CD14-positive monocyte (primary cell): ENCODE measurements around the gene SLC24A3. TPM values are rescaled to one million over a fixed set of nuclear protein-coding genes. Genes with fewer than 3 reads are reported as not detected.

ENCODE experiments used
- DNase-seq, 3 donors: peaks; one replicate each; pipeline ENCODE4 v3.0.0-alpha.2; 2011 to 2022
- H2AFZ ChIP-seq: 2 replicates; pipeline ENCODE4 v1.6.0; 2012; ENCODE audit warnings: mild to moderate bottlenecking, low read depth, low read length, inconsistent platforms; ENCODE audit not compliant: insufficient read depth, poor library complexity, severe bottlenecking
- H3K27ac ChIP-seq, 2 donors: 1 replicate in 1 of 2; 2 replicates in 1 of 2; pipeline ENCODE4 v1.5.1; 2012 to 2013; ENCODE audit warnings: low read length in 2 of 2, control low read depth in 1 of 2, inconsistent platforms in 1 of 2, low read depth in 1 of 2, mild to moderate bottlenecking in 1 of 2
- H3K27me3 ChIP-seq, 2 donors: one replicate each; pipeline versions ENCODE4 v1.6.0 to v1.6.1; 2011 to 2013; ENCODE audit warnings: low read length in 2 of 2; ENCODE audit not compliant: control insufficient read depth in 2 of 2, insufficient read depth in 2 of 2
- H3K36me3 ChIP-seq, 2 donors: replicated peaks in 1 of 2; 1 replicate in 1 of 2; 2 replicates in 1 of 2; pipeline versions ENCODE4 v1.5.1 to v1.6.1; 2012 to 2013; ENCODE audit warnings: low read length in 2 of 2, control low read depth in 1 of 2, inconsistent platforms in 1 of 2, mild to moderate bottlenecking in 1 of 2; ENCODE audit not compliant: insufficient read depth in 2 of 2, control insufficient read depth in 1 of 2
- H3K4me1 ChIP-seq, 2 donors: 1 replicate in 1 of 2; 2 replicates in 1 of 2; pipeline versions ENCODE4 v1.5.1 to v1.6.1; 2012 to 2013; ENCODE audit warnings: low read length in 2 of 2, control low read depth in 1 of 2, inconsistent platforms in 1 of 2, mild to moderate bottlenecking in 1 of 2, moderate library complexity in 1 of 2; ENCODE audit not compliant: insufficient read depth in 2 of 2, control insufficient read depth in 1 of 2
- H3K4me2 ChIP-seq: replicated peaks from 2 replicates; pipeline ENCODE3; 2012; ENCODE audit warnings: low read length, moderate library complexity, mild to moderate bottlenecking; ENCODE audit not compliant: poor library complexity, severe bottlenecking; ENCODE audit errors: extremely low read depth
- H3K4me3 ChIP-seq, 3 experiments: fragments of 200-600 bp in 1 of 3; sonication (generic) in 1 of 3; replicated peaks in 1 of 3; 1 replicate in 2 of 3; 2 replicates in 1 of 3; pipeline ENCODE4 v1.5.1; 2011 to 2013; ENCODE audit warnings: low read length in 3 of 3, mild to moderate bottlenecking in 3 of 3, control low read depth in 2 of 3, low read depth in 2 of 3, inconsistent platforms in 1 of 3, moderate library complexity in 1 of 3
- H3K79me2 ChIP-seq: 2 replicates; pipeline ENCODE4 v1.6.0; 2012; ENCODE audit warnings: mild to moderate bottlenecking, control low read depth, inconsistent platforms, low read length, moderate library complexity; ENCODE audit not compliant: insufficient read depth
- H3K9ac ChIP-seq: 2 replicates; pipeline ENCODE4 v1.6.0; 2017; ENCODE audit warnings: low read length, mild to moderate bottlenecking; ENCODE audit not compliant: insufficient read depth, poor library complexity, severe bottlenecking
- H3K9me3 ChIP-seq, 2 donors: replicated peaks in 1 of 2; 1 replicate in 1 of 2; 2 replicates in 1 of 2; pipeline versions ENCODE4 v1.5.1 to v1.6.1; 2012 to 2013; ENCODE audit warnings: low read length in 2 of 2, control low read depth in 1 of 2; ENCODE audit not compliant: control insufficient read depth in 1 of 2, insufficient read depth in 1 of 2
- H4K20me1 ChIP-seq: 2 replicates; pipeline ENCODE4 v1.6.0; 2012; ENCODE audit warnings: mild to moderate bottlenecking, low read length, control low read depth, moderate library complexity; ENCODE audit not compliant: insufficient read depth
- H3K27ac Mint-ChIP-seq, 7 donors: one replicate each; pipeline ENCODE4 v1.8.0; 2020; ENCODE audit warnings: mild to moderate bottlenecking in 7 of 7, mixed read lengths in 7 of 7, moderate library complexity in 6 of 7, inconsistent platforms in 2 of 7
- H3K27me3 Mint-ChIP-seq, 3 donors: one replicate each; pipeline ENCODE4 v1.8.0; 2021 to 2022; ENCODE audit warnings: low read depth in 3 of 3, mild to moderate bottlenecking in 3 of 3, mixed read lengths in 3 of 3, moderate library complexity in 3 of 3, inconsistent platforms in 1 of 3
- H3K36me3 Mint-ChIP-seq, 2 donors: one replicate each; pipeline ENCODE4 v1.8.0; 2020; ENCODE audit warnings: mixed read lengths in 2 of 2, inconsistent platforms in 1 of 2, mild to moderate bottlenecking in 1 of 2
- H3K4me1 Mint-ChIP-seq: one replicate; pipeline ENCODE4 v1.8.0; 2020; ENCODE audit warnings: mild to moderate bottlenecking, mixed read lengths
- H3K4me3 Mint-ChIP-seq, 2 donors: one replicate each; pipeline ENCODE4 v1.8.0; 2020; ENCODE audit warnings: mild to moderate bottlenecking in 2 of 2, mixed read lengths in 2 of 2, moderate library complexity in 1 of 2
- H3K9me3 Mint-ChIP-seq, 7 donors: one replicate each; pipeline ENCODE4 v1.8.0; 2020 to 2022; ENCODE audit warnings: mixed read lengths in 7 of 7, mild to moderate bottlenecking in 6 of 7, moderate library complexity in 6 of 7, inconsistent platforms in 2 of 7
- WGBS: methylation state at CpG from one replicate; pipeline ENCODE4 v1.1.5; 2013; ENCODE audit warnings: missing lambda C conversion rate; ENCODE audit not compliant: insufficient coverage; 5-methylcytosine and 5-hydroxymethylcytosine counted together
- intact Hi-C, 2 donors: fragments of 100-400 bp; cut with micrococcal nuclease; formaldehyde crosslinking; loops; one replicate each; pipeline versions ENCODE4 v1.15.0 to v1.15.1; 2023
- polyA plus RNA-seq, 3 donors: library from polyadenylated mRNA; depleted of rRNA in 1 of 3; unstranded in 2 of 3; stranded (reverse) in 1 of 3; fragments of 300-500 nt in 2 of 3; fragments of >200 nt in 1 of 3; fragmentation: Illumina TruSeq in 2 of 3; gene quantifications; 1 replicate in 2 of 3; 2 replicates in 1 of 3; pipeline ENCODE4 v1.2.3, GENCODE V29; 2012 to 2021
- TF ChIP-seq, protein P1 (sequence below): fragments of 200-600 bp; IDR thresholded peaks from one replicate; pipeline ENCODE4 v1.8.0; 2022; ENCODE audit warnings: antibody characterized with exemption, mild to moderate bottlenecking

SLC24A3 gene
- polyA plus RNA-seq, 3 donors = 0.04 to 0.08 TPM; not detected in 1

DNA sequence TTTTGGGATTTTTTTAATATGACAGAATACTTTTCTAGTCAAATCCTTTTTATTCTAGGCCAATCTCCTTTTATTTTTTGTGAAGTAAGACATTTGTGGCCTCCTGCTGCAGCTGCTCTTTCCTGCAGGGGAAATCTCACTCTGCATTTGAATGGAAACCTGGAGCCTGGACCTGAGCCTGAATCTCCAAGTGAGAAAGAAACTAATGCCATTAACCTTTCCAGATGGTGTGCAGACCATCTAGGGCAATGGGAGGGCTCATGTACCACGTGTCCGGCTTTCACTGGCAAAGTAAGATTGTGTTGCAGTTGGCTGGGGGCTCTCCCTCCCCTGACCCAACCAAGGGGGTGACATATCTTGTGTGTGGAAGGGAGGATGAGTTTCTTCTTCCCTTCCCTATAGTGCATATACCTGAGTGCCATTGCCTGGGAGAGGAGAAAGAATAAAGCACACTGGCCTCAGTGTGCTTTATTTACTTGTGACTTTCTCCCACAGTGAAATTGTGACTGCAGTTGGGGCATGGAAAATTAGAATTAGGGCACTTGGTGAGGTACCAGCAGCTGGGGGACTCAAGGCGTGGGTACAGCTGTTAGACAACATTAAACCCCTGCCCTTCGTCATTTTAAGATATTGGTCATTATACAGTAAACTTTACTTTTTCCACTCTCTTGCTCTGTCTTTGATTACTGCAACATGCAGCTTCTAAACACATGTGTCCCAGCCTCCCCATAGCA is 385.8 kb downstream of the SLC24A3 start:
- intact Hi-C loops = no loop called here
- peaks cover 2 to 6% (median 2%) of the 10 kb centered on the region in 3 donors for H3K27me3 Mint-ChIP-seq
- no peak overlapping the region for H3K27ac Mint-ChIP-seq
- DNase-seq = no peak
- H3K4me3 Mint-ChIP-seq = no peak overlapping the region
- Histone ChIP-seq H3K27me3 (no peaks in the 10 kb centered on the region), H4K20me1 (no peaks in the 10 kb centered on the region), H3K9ac (no peak overlapping the region), H3K4me1 (no peaks in the 10 kb centered on the region), H3K27ac (no peak overlapping the region), H3K36me3 (no peaks in the 10 kb centered on the region), H3K4me3 (no peak overlapping the region), H3K4me2 (no peak overlapping the region), H2AFZ (no peak overlapping the region), H3K9me3 (no peaks in the 10 kb centered on the region), H3K79me2 (no peaks in the 10 kb centered on the region)
- no peaks in the 10 kb centered on the region for H3K36me3 Mint-ChIP-seq
- WGBS = no CpG with 5 or more reads among the region's 4 CpGs
- no peaks in the 10 kb centered on the region for H3K4me1 Mint-ChIP-seq
- H3K9me3 Mint-ChIP-seq = no peaks in the 10 kb centered on the region
- TF ChIP-seq, protein P1, sequence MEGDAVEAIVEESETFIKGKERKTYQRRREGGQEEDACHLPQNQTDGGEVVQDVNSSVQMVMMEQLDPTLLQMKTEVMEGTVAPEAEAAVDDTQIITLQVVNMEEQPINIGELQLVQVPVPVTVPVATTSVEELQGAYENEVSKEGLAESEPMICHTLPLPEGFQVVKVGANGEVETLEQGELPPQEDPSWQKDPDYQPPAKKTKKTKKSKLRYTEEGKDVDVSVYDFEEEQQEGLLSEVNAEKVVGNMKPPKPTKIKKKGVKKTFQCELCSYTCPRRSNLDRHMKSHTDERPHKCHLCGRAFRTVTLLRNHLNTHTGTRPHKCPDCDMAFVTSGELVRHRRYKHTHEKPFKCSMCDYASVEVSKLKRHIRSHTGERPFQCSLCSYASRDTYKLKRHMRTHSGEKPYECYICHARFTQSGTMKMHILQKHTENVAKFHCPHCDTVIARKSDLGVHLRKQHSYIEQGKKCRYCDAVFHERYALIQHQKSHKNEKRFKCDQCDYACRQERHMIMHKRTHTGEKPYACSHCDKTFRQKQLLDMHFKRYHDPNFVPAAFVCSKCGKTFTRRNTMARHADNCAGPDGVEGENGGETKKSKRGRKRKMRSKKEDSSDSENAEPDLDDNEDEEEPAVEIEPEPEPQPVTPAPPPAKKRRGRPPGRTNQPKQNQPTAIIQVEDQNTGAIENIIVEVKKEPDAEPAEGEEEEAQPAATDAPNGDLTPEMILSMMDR = no peak

DNA sequence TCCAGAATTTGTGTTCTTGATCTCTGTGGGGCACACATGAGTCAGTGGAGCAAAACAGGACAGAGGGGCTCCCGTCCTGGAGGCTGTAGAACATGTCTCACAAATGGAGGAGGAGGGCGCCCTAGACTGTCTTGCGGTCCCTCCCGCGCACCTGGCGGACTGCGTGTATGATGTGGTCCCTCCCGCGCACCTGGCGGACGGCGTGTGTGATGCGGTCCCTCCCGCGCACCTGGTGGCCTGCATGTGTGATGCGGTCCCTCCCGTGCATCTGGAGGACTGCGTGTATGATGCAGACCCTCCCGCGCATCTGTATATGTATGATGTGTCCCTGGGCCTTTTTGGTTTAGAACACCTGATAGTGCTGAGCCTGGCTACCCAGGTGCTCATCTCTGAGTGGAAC is 386.8 kb downstream of the SLC24A3 start:
- H3K9me3 Mint-ChIP-seq = no peaks in the 10 kb centered on the region
- 99% methylated on average over 19 of the region's 20 CpGs for WGBS
- H3K27ac Mint-ChIP-seq = peak overlapping the region in 1 of 7 donors; percentile 23
- Histone ChIP-seq H3K36me3 (no peaks in the 10 kb centered on the region), H3K27me3 (no peaks in the 10 kb centered on the region), H3K4me1 (no peaks in the 10 kb centered on the region), H3K9ac (no peak overlapping the region), H3K79me2 (no peaks in the 10 kb centered on the region), H3K9me3 (no peaks in the 10 kb centered on the region), H2AFZ (no peak overlapping the region), H4K20me1 (no peaks in the 10 kb centered on the region), H3K4me2 (no peak overlapping the region), H3K4me3 (no peak overlapping the region), H3K27ac (no peak overlapping the region)
- no peaks in the 10 kb centered on the region for H3K4me1 Mint-ChIP-seq
- TF ChIP-seq, protein P1 = no peak
- H3K27me3 Mint-ChIP-seq = peaks cover 2 to 6% (median 2%) of the 10 kb centered on the region in 3 donors
- intact Hi-C loops = no loop called here
- no peak overlapping the region for H3K4me3 Mint-ChIP-seq
- DNase-seq = no peak
- H3K36me3 Mint-ChIP-seq = no peaks in the 10 kb centered on the region
